Measurements from ENCODE around the gene CLDN22. TPM values are rescaled to one million over a fixed set of nuclear protein-coding genes. Genes with fewer than 3 reads are reported as not detected.

Gene CLDN22
- total and polyA plus RNA-seq, 10 of the 15 experiments (the other 5 are each of a cell fraction or from before 2014, with no cell fraction given) = not detected

- ChIA-PET CTCF (interaction anchor here (0.7 to 1.5 kb wide), 4 partner anchors 17 to 120 kb away, joined by 3 to 5 read pairs (median 4); no protein-coding TSS in a partner anchor), SMC1A (ENCODE audit: uncharacterized antibody, unreplicated experiment) (interaction anchor here (0.9 to 1.5 kb wide), 5 partner anchors 13 to 110 kb away, joined by 3 to 4 read pairs (median 3); no protein-coding TSS in a partner anchor), RAD21 (ENCODE audit: unreplicated experiment) (interaction anchor here (1.0 to 1.8 kb wide), 3 partner anchors 11 to 30 kb away, joined by 4 to 7 read pairs (median 5); no protein-coding TSS in a partner anchor), POLR2A (interaction anchor here (0.9 kb wide), 1 partner anchor 16 kb away, joined by 3 read pairs; no protein-coding TSS in a partner anchor)
- Histone ChIP-seq H3K4me2 (ENCODE audit: control insufficient read depth, insufficient read depth) (no peak overlapping the region), H3K27me3 (replicated peaks in 1 of 2; ENCODE audit: control insufficient read depth in 2 of 2, insufficient read depth in 2 of 2, low read length in 1 of 2) (no peaks in the 10 kb centered on the region), H3K9me3 (replicated peaks; ENCODE audit: control insufficient read depth, insufficient read depth, low read length) (no peaks in the 10 kb centered on the region), H3K9ac (ENCODE audit: control insufficient read depth, insufficient read depth, low read length) (no peak overlapping the region), H3K79me2 (ENCODE audit: control insufficient read depth, insufficient read depth, low read length) (no peaks in the 10 kb centered on the region), H4K20me1 (ENCODE audit: control insufficient read depth, insufficient read depth) (no peaks in the 10 kb centered on the region), H3K27ac (ENCODE audit: control insufficient read depth, insufficient read depth) (no peak overlapping the region), H3K36me3 (ENCODE audit: control insufficient read depth in 2 of 2, insufficient read depth in 2 of 2, low read length in 1 of 2) (no peaks in the 10 kb centered on the region), H3K4me1 (ENCODE audit: control insufficient read depth, insufficient read depth, low read length) (no peaks in the 10 kb centered on the region), H2AFZ (ENCODE audit: control insufficient read depth, low read depth, low read length) (no peak overlapping the region), H3K4me3 (no peak overlapping the region)
- BruUV-seq (replicated peaks) = no TSS peak
- DNase-seq (ENCODE audit: low read depth, low spot score) (no peak), ATAC-seq (peak; percentile 58), FAIRE-seq (no peak)
- intact Hi-C loops (cut with micrococcal nuclease; ENCODE audit: unreplicated experiment) (loop anchor here (10.0 kb wide), 1 partner anchor 218 kb away; the partner anchor contains the start of gene ING2), in situ Hi-C loops (cut with MboI) (no loop called here)
- 54% methylated on average over 11 of the region's 11 CpGs for WGBS (ENCODE audit: insufficient coverage, insufficient replicate concordance, low lambda C conversion rate, missing lambda C conversion rate)
- TF ChIP-seq NR2F1 (conservative IDR thresholded peaks at IDR 0.05) (no peak), STAT1 (conservative IDR thresholded peaks at IDR 0.05) (no peak), MLLT1 (IDR thresholded peaks at IDR 0.05) (no peak), USF2 (IDR thresholded peaks at IDR 0.05; ENCODE audit: borderline replicate concordance, low read depth, low read length) (no peak), SRF (IDR thresholded peaks at IDR 0.05; ENCODE audit: low read depth in 2 of 2, low read length in 2 of 2) (no peak), NRF1 (conservative IDR thresholded peaks at IDR 0.05; ENCODE audit: low read depth, low read length) (no peak), SMAD5 (IDR thresholded peaks at IDR 0.05; ENCODE audit: low read depth) (no peak), SUPT20H (IDR thresholded peaks at IDR 0.05; ENCODE audit: borderline replicate concordance, control insufficient read depth, low read depth, low read length) (no peak), CTCF (IDR thresholded peaks at IDR 0.05 in 2 of 3, conservative IDR thresholded peaks at IDR 0.05 in 1 of 3; ENCODE audit: control insufficient read depth in 2 of 3, extremely low read depth in 1 of 3, insufficient read depth in 1 of 3, low read depth in 3 of 3, low read length in 3 of 3) (no peak), CEBPZ (IDR thresholded peaks at IDR 0.05; ENCODE audit: low read depth, low read length) (no peak), RAD21 (IDR thresholded peaks at IDR 0.05; ENCODE audit: insufficient read depth, low read depth, low read length) (no peak), SIN3A (IDR thresholded peaks at IDR 0.05; ENCODE audit: low read depth, low read length) (no peak), ESRRA (IDR thresholded peaks at IDR 0.05; ENCODE audit: low read length) (no peak)
These were observed 33.3 kb downstream of the CLDN22 start for GRCh38 chr4:183286590-183287308.

Data from GM12878 (cell line).